ENCODE measurements around the gene FGGY.

DNA sequence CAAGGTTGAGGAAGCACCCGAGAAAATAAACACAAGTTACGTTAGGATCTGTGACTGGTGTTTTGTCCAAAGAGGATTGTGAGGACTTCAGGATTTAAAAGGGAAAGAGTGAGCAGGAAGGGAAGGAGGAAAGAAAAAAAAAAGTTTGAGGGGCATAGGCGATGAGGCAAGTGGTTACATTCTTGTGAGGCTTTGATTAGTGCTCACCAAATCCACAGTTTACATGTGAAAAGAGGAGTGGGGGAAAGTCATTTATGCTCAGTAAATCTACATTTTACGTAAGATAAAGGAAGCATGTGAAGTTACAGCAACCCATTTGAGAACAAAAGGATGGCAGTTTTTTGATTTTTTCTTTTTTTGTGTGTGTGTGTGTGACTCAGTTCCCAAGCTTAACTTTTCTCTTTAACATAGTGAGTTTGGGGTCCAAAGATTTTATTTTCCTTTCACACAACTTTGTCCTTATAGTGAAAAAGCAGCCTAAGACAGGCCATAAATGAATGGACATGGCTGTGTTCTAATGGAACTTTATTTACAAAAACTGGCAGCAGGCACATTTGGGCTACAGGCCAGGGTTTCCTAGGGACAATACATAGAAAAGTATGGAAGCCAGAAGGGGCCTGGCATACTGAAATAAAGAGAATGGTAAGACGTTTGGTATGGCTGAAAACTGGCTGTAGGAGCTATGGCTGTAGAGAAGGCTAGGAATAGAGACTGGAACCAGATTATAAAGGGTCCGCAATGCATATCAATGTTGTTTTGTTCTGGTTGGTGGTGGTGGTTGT is 121.7 kb downstream of the FGGY start:
- no peak for TF ChIP-seq CTCF (IDR thresholded peaks at IDR 0.05)
- no peak for TF ChIP-seq EZH2phosphoT487 (IDR thresholded peaks at IDR 0.05)

Data from neural progenitor cell (in vitro differentiated cells).